Right lobe of liver (tissue), 6 donors: Measurements from ENCODE around the gene SPAG5. TPM values are rescaled to one million over a fixed set of nuclear protein-coding genes. Genes with fewer than 3 reads are reported as not detected.

Experiments
- ATAC-seq, 4 donors: fragments of 200-7000 bp; cut with Tn5 transposase; one replicate each; pipeline ENCODE4 v1.9.1; 2020; ENCODE audit warnings: mild to moderate bottlenecking in 4 of 4, moderate library complexity in 4 of 4
- DNase-seq, 3 donors: peaks; one replicate each; pipeline ENCODE4 v3.0.0-alpha.2; 2020
- H3K27ac ChIP-seq, 3 donors: fragments of 200-600 bp; one replicate each; pipeline ENCODE4 v1.8.0; 2022
- H3K27me3 ChIP-seq, 2 donors: fragments of 200-600 bp; one replicate each; pipeline ENCODE4 v1.8.0; 2022
- H3K36me3 ChIP-seq, 4 donors: fragments of 200-600 bp; sonication (generic) in 1 of 4; one replicate each; pipeline versions ENCODE4 v1.5.1 to v1.8.0; 2017 to 2022; ENCODE audit warnings: control low read depth in 1 of 4
- H3K4me1 ChIP-seq, 4 donors: fragments of 200-600 bp; sonication (generic) in 1 of 4; one replicate each; pipeline versions ENCODE4 v1.5.1 to v1.8.0; 2017 to 2022; ENCODE audit warnings: control low read depth in 1 of 4
- H3K4me3 ChIP-seq, 3 donors: fragments of 200-600 bp; one replicate each; pipeline ENCODE4 v1.8.0; 2022
- H3K9me3 ChIP-seq, 4 donors: fragments of 200-600 bp; sonication (generic) in 1 of 4; one replicate each; pipeline versions ENCODE4 v1.5.1 to v1.8.0; 2017 to 2022; ENCODE audit warnings: control low read depth in 1 of 4
- CTCF ChIP-seq, 4 donors: fragments of 200-600 bp in 3 of 4; fragments of 450-650 bp in 1 of 4; IDR thresholded peaks; one replicate each; pipeline versions ENCODE4 v1.5.1 to v1.8.0; 2016 to 2022; ENCODE audit warnings: antibody characterized with exemption in 4 of 4, mild to moderate bottlenecking in 2 of 4
- POLR2A ChIP-seq: fragments of 450-650 bp; IDR thresholded peaks from one replicate; pipeline ENCODE4 v1.6.1; 2017; ENCODE audit warnings: antibody characterized with exemption, mild to moderate bottlenecking
- WGBS: methylation state at CpG from one replicate; pipeline ENCODE4 v1.1.6; 2018; ENCODE audit warnings: low coverage, low lambda C conversion rate; ENCODE audit not compliant: insufficient coverage; ENCODE audit errors: missing lambda C conversion rate; 5-methylcytosine and 5-hydroxymethylcytosine counted together
- intact Hi-C, 2 donors: fragments of 100-400 bp; cut with DNase I; formaldehyde crosslinking; loops; one replicate each; pipeline versions ENCODE4 v1.11.2 to v1.14.1; 2022
- total RNA-seq, 6 experiments: library from RNA; depleted of rRNA in 2 of 6; stranded (reverse); fragments of >200 nt in 2 of 6; fragmentation: NEBNext Ultra II Directional in 3 of 6; extraction: Animal tissue kit (Norgen Biotek cat#: 25700) in 3 of 6; gene quantifications; one replicate each; pipeline versions ENCODE4 v1.1.0 to v1.2.4, GENCODE V29; 2016 to 2023
- donor health status: DM: no; HTN: yes; CAD: no.
- donor health status: DM: no; HTN: no; CAD: no.
- donor health status: DM: no; HTN: no; CAD: no.
- donor health status: DM: no; HTN: yes; CAD: no.
- donor health status: DM: no; HTN: yes; CAD: no.

Gene SPAG5
- total RNA-seq, 6 experiments from 2014 or later: 8.4 to 14.1 (median 11.3) TPM

DNA sequence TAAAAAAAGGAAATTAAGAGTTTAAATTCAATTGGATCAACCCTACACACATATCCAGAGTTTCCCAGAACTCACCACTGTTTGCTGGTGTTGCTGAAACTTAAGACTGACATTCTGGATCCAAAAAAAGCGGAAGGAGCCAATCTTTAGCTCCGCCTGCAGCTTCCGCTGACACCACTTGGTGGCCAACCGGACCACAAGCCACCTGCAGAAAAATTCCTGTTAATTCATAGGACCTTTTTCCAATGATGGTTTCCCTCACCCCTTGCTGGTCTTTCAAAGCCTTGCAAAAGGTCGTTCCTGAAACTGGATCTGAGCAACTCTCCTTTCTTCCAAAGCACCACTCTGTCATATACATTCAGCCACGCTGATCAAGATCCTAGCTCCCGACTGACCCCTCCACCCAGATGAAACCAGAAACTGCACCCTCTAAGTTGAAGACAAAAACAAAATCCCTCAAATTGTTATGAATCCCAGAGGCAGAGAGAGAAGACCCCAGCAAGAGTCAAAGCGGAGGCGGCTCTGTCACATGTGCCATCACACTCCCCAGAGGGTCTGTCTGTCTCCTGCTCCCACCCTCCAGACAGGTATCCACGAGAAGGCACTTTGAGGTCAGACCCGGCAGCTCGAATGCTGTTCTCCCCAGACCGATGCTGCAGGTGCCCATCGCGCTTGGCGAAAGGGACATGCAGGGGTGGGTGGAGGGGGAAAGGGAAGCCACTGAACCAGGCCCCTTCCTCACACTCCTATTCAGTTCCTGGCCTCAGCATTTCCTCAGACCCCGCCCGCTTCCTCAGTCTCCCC is 45.4 kb upstream of the SPAG5 start:
- Histone ChIP-seq H3K27ac (peak overlapping the region; percentile 51 to 90 (median 78)), H3K9me3 (no peaks in the 10 kb centered on the region), H3K36me3 (peaks cover 0 to 56% (median 17%) of the 10 kb centered on the region in 4 donors), H3K27me3 (no peaks in the 10 kb centered on the region), H3K4me3 (peak overlapping the region; percentile 73 to 82 (median 73)), H3K4me1 (peaks cover 0 to 39% (median 14%) of the 10 kb centered on the region in 4 donors)
- intact Hi-C loops: no loop called here
- ATAC-seq (peak; percentile 10 to 40 (median 30)), DNase-seq (peak; percentile 49 to 70 (median 66))
- 0% methylated on average over 12 of the region's 18 CpGs for WGBS
- TF ChIP-seq POLR2A (no peak), CTCF (IDR thresholded peaks at IDR 0.05) (peak; percentile 52 to 68 (median 54))

DNA sequence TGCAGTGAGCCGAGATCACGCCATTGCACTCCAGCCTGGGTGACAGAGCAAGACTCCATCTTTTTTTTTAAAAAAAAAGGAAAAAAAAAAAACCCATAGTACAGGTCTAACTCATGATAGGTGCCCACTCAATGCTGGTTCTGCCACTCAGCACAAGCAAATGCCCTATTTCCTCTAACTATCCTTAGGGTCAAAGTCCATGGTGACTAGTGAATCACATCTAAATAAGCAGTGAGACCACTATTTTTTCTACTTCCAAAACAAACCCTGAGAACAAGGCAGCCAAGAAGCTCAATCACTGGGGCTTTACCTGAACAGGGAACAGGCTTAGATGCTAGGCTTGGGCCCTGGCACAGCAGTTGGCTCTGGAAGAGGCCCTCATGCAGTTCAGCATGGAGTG is 42.8 kb upstream of the SPAG5 start:
- no peaks in the 10 kb centered on the region for H3K27me3 ChIP-seq
- ATAC-seq (peak in 1 of 4 donors; percentile 5), DNase-seq (no peak)
- H3K9me3 ChIP-seq: no peaks in the 10 kb centered on the region
- peaks cover 8 to 69% (median 32%) of the 10 kb centered on the region in 4 donors for H3K36me3 ChIP-seq
- H3K27ac ChIP-seq: no peak overlapping the region
- peaks cover 0 to 32% (median 10%) of the 10 kb centered on the region in 4 donors for H3K4me1 ChIP-seq
- no CpG with 5 or more reads among the region's 2 CpGs for WGBS
- intact Hi-C loops: no loop called here
- no peak overlapping the region for H3K4me3 ChIP-seq
- TF ChIP-seq POLR2A (no peak), CTCF (IDR thresholded peaks at IDR 0.05) (no peak)

- intact Hi-C loops: no loop called here
- H3K4me1 ChIP-seq: no peaks in the 10 kb centered on the region
- no peak overlapping the region for H3K27ac ChIP-seq
- H3K4me3 ChIP-seq: no peak overlapping the region
- no peak for DNase-seq
- TF ChIP-seq POLR2A (no peak), CTCF (IDR thresholded peaks at IDR 0.05) (no peak)
- ATAC-seq: no peak
- WGBS: no CpG with 5 or more reads among the region's 1 CpG
- H3K9me3 ChIP-seq: no peaks in the 10 kb centered on the region
- H3K36me3 ChIP-seq: peaks cover 8 to 96% (median 74%) of the 10 kb centered on the region in 4 donors
- no peaks in the 10 kb centered on the region for H3K27me3 ChIP-seq
Observed at GRCh38 chr17:28635506-28635905, 36.7 kb upstream of the SPAG5 start.

- WGBS: 85% methylated on average over 7 of the region's 14 CpGs
- TF ChIP-seq CTCF (IDR thresholded peaks at IDR 0.05): no peak
- no peak for TF ChIP-seq POLR2A
- no peak overlapping the region for H3K27ac ChIP-seq
- peaks cover 8 to 91% (median 70%) of the 10 kb centered on the region in 4 donors for H3K36me3 ChIP-seq
- H3K27me3 ChIP-seq: no peaks in the 10 kb centered on the region
- ATAC-seq (no peak), DNase-seq (no peak)
- intact Hi-C loops: no loop called here
- no peak overlapping the region for H3K4me3 ChIP-seq
- no peaks in the 10 kb centered on the region for H3K4me1 ChIP-seq
- no peaks in the 10 kb centered on the region for H3K9me3 ChIP-seq
Observed at GRCh38 chr17:28634206-28634865, 35.5 kb upstream of the SPAG5 start.
